ENCODE results near the gene MAP3K5. TPM values are rescaled to one million over a fixed set of nuclear protein-coding genes. Genes with fewer than 3 reads are reported as not detected.

MAP3K5 gene
- total and polyA plus RNA-seq, 2 donors (not counting 3 experiments of a cell fraction or from before 2014, with no cell fraction given): 1.5 to 7.0 TPM

DNA sequence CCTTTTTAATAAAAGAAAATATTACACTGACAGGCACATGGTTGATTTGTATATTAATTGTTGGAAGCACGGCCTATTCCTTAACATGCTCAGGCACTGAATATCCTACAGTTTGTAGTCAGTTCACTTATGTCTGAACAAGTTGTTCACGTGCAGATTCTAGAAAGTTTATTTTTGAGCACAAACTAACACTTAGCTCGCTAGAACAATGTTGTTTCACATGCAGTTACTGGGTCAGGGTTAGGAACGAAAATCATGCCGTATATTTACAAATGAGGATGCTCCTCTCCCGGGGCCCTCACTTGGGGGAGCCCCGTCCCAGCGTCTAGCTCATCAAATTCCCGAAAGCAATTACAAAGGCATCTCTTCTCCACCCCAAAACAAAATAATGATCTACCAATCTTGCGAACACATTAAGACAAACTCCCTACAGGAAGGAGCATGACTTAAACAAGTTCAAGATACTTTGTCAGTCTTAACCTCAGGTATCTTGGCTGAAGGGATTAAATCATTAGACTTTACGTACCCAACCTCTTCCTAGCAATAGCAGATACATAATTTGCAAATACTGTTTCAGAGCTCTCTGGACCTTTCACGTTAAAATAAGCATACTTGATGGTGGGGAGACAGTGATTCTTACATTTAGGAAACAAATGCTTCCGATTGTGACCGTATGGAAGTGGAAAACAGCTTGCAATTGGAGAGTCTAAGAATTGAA lies 243.5 kb downstream of the MAP3K5 start:
- POLR2A ChIA-PET: no interaction called here
- Histone ChIP-seq H2AFZ (ENCODE audit: low read depth, low read length) (no peak overlapping the region), H3K4me3 (replicated peaks in 1 of 3; ENCODE audit: insufficient read depth in 1 of 3, low read depth in 1 of 3, low read length in 3 of 3) (no peak overlapping the region), H3K27me3 (ENCODE audit: control insufficient read depth in 2 of 2, insufficient read depth in 2 of 2, low read length in 2 of 2) (peaks cover 40 to 41% of the 10 kb centered on the region in 2 experiments), H4K20me1 (replicated peaks; ENCODE audit: control insufficient read depth, extremely low read depth, insufficient read depth, low read length) (no peaks in the 10 kb centered on the region), H3K9me1 (replicated peaks; ENCODE audit: control insufficient read depth, extremely low read depth, insufficient read depth, low read length) (no peaks in the 10 kb centered on the region), H3K4me2 (ENCODE audit: insufficient read depth, low read length) (no peak overlapping the region), H3K79me2 (ENCODE audit: control insufficient read depth, insufficient read depth, low read length) (no peaks in the 10 kb centered on the region), H3K36me3 (ENCODE audit: control insufficient read depth in 2 of 2, extremely low read depth in 1 of 2, insufficient read depth in 2 of 2, low read length in 2 of 2) (no peaks in the 10 kb centered on the region), H3K9ac (replicated peaks; ENCODE audit: extremely low read depth, insufficient read depth, low read length) (no peak overlapping the region), H3K9me3 (replicated peaks; ENCODE audit: control insufficient read depth, insufficient read depth, low read length) (no peaks in the 10 kb centered on the region), H3K4me1 (ENCODE audit: control insufficient read depth, extremely low read depth, insufficient read depth, low read length) (peaks cover 13% of the 10 kb centered on the region), H3K27ac (ENCODE audit: insufficient read depth, low read depth, low read length) (no peak overlapping the region)
- no peak for DNase-seq (ENCODE audit: low read depth, low spot score)
- BruUV-seq (replicated peaks): no TSS peak
- FAIRE-seq: no peak
- CTCF ChIA-PET: interaction anchor here (0.9 to 1.9 kb wide), 4 partner anchors 14 to 244 kb away, joined by 3 to 6 read pairs (median 4); partner anchors contain the start of gene MAP3K5
- TF ChIP-seq JUN (IDR thresholded peaks at IDR 0.05; ENCODE audit: borderline replicate concordance, insufficient read depth, insufficient read length, low read depth) (no peak), MYC (IDR thresholded peaks at IDR 0.05; ENCODE audit: low read depth, low read length) (no peak), EZH2 (IDR thresholded peaks at IDR 0.05; ENCODE audit: borderline replicate concordance, low read depth, low read length, severe bottlenecking) (no peak), POLR2A (IDR thresholded peaks at IDR 0.05; ENCODE audit: low read depth, low read length) (no peak), GATA2 (IDR thresholded peaks at IDR 0.05; ENCODE audit: insufficient read depth, insufficient read length, low read depth, low read length) (no peak), FOS (IDR thresholded peaks at IDR 0.05; ENCODE audit: borderline replicate concordance, insufficient read depth, low read length) (no peak), POLR2AphosphoS5 (IDR thresholded peaks at IDR 0.05; ENCODE audit: insufficient read depth, low read depth, low read length) (no peak), MAX (IDR thresholded peaks at IDR 0.05; ENCODE audit: insufficient read depth, insufficient read length) (no peak)
- TF ChIP-seq, protein P1, sequence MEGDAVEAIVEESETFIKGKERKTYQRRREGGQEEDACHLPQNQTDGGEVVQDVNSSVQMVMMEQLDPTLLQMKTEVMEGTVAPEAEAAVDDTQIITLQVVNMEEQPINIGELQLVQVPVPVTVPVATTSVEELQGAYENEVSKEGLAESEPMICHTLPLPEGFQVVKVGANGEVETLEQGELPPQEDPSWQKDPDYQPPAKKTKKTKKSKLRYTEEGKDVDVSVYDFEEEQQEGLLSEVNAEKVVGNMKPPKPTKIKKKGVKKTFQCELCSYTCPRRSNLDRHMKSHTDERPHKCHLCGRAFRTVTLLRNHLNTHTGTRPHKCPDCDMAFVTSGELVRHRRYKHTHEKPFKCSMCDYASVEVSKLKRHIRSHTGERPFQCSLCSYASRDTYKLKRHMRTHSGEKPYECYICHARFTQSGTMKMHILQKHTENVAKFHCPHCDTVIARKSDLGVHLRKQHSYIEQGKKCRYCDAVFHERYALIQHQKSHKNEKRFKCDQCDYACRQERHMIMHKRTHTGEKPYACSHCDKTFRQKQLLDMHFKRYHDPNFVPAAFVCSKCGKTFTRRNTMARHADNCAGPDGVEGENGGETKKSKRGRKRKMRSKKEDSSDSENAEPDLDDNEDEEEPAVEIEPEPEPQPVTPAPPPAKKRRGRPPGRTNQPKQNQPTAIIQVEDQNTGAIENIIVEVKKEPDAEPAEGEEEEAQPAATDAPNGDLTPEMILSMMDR (IDR thresholded peaks at IDR 0.05; ENCODE audit: extremely low read depth in 1 of 2, insufficient read depth in 1 of 2, low read depth in 1 of 2, low read length in 2 of 2): no peak
- dilution Hi-C loops (cut with MboI; ENCODE audit: extremely low pct_ligation_motif_present, low sequenced_read_pairs): no loop called here
- intact Hi-C loops (cut with micrococcal nuclease): no loop called here

Data from endothelial cell of umbilical vein (primary cell).